Subcutaneous adipose tissue (tissue), 4 donors: ENCODE results near the gene MAP1B. TPM values are rescaled to one million over a fixed set of nuclear protein-coding genes. Genes with fewer than 3 reads are reported as not detected.

Experiments
- CTCF ChIP-seq: fragments of 450-650 bp; IDR thresholded peaks from one replicate; pipeline ENCODE4 v1.5.1; 2016; ENCODE audit warnings: low read depth, mild to moderate bottlenecking, control low read depth, antibody characterized with exemption, moderate library complexity
- total RNA-seq, 4 donors: library from RNA; depleted of rRNA; stranded (reverse); fragments of >200 nt; gene quantifications; one replicate each; pipeline ENCODE4 v1.1.0, GENCODE V29; 2016

Gene MAP1B
- total RNA-seq, 4 donors from 2014 or later = 174 to 1,477 (median 584) TPM

- no peak for TF ChIP-seq CTCF
Measured at GRCh38 chr5:72067682-72068470, 39.4 kb upstream of the MAP1B start.

DNA sequence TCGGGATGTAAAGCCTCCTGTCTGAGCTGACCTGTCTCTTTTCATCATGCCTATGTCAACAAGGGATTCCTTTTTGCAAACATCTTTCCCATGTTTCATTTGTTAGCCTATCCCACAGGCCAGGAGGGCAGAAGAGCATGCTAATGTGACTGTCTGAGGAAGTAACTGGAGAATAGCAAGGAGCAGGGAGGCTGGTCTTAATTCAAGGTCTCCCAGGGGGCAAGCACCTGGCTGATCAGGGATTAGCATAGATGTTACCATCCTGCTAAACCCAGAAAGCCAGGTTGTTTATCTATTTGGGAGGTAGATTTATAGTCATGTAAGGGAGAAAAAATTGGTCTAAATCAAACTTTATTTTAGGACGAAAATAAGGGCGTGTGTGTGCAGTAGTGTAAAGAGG is 36.7 kb upstream of the MAP1B start:
- TF ChIP-seq CTCF = no peak

- no peak for TF ChIP-seq CTCF
Measured at GRCh38 chr5:72071906-72072305, 35.4 kb upstream of the MAP1B start.

GRCh38 chr5:72074251-72074650 is 33.0 kb upstream of the MAP1B start:
- TF ChIP-seq CTCF = no peak

- no peak for TF ChIP-seq CTCF
Measured at GRCh38 chr5:72075461-72075860, 31.8 kb upstream of the MAP1B start.

DNA sequence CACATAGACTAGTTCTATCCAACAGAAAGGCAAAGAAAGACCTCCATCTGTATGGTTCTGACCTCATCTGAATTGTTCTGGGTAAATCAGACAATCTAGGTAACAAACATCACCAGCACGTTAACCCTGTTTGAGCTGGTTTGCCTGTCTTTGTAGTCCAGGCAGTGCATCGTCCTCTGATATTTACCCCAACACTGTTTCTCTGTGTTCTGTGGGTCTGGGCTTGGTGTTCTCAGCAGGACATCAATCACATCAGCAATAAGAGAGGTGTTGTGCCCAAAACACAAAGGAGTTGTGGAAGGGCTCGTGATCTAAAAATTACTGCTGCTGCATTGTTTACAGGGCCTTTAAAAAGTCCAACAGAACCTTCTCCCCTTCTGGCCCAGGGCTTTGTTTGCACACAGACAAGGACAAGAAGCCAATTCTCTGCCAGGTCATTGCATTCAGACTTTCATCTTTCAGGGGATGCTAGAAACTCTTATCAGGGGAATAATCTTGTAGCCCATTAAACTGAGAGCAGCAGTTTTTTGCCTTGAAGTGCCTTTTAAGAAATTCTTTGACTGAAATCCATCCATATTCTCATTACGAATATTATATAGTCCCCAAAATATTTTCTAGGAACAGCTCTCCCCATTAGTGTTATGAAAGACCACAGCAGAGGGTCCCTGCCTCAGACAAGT is 30.5 kb upstream of the MAP1B start:
- no peak for TF ChIP-seq CTCF

DNA sequence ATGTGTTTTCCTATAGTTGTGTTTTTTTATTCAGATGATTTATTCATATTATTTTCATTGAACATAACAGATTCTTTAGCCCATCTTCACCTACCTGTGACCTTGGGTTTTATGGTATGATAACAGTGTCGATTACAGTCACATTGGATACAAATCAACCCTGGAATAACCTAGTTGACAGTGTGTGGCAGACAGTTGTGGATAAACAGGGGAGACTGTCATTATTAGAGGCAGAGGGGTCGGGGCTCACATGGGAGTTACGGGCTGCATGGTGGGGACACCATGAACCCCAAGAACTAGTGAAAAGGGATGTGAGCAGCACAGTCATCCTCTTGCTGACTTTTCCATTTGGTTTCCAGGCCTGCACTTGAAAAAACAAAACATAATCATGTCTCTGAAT is 29.9 kb upstream of the MAP1B start:
- no peak for TF ChIP-seq CTCF
